HEK293 (cell line): ENCODE data around the gene RPUSD1.

ENCODE experiments used
- KLF16 ChIP-seq: fragments of 450-650 bp; formaldehyde crosslinking; IDR thresholded peaks from 2 replicates; pipeline ENCODE4 v1.5.1; 2017; ENCODE audit warnings: missing biosample characterization, missing genetic modification characterization
- PRDM2 ChIP-seq: fragments of 450-650 bp; formaldehyde crosslinking; IDR thresholded peaks from 2 replicates; pipeline ENCODE4 v1.5.1; 2016; ENCODE audit warnings: missing biosample characterization, missing genetic modification characterization, borderline replicate concordance
- ZBTB17 ChIP-seq: fragments of 450-650 bp; formaldehyde crosslinking; IDR thresholded peaks from 2 replicates; pipeline ENCODE4 v1.5.1; 2016; ENCODE audit warnings: missing biosample characterization, missing genetic modification characterization
- ZBTB8A ChIP-seq: fragments of 450-650 bp; formaldehyde crosslinking; IDR thresholded peaks from 2 replicates; pipeline ENCODE4 v1.5.1; 2016; ENCODE audit warnings: missing biosample characterization, missing genetic modification characterization
- ZNF121 ChIP-seq: fragments of 450-650 bp; formaldehyde crosslinking; IDR thresholded peaks from 2 replicates; pipeline ENCODE4 v1.5.1; 2016; ENCODE audit warnings: missing biosample characterization, missing genetic modification characterization
- ZNF132 ChIP-seq: fragments of 450-650 bp; formaldehyde crosslinking; IDR thresholded peaks from 2 replicates; pipeline ENCODE4 v1.5.1; 2017; ENCODE audit warnings: missing biosample characterization, missing genetic modification characterization, borderline replicate concordance
- ZNF146 ChIP-seq: fragments of 450-650 bp; formaldehyde crosslinking; IDR thresholded peaks from 2 replicates; pipeline ENCODE4 v1.5.1; 2016; ENCODE audit warnings: missing biosample characterization, missing genetic modification characterization
- ZNF175 ChIP-seq: fragments of 450-650 bp; formaldehyde crosslinking; IDR thresholded peaks from 2 replicates; pipeline ENCODE4 v1.5.1; 2016; ENCODE audit warnings: missing biosample characterization, missing genetic modification characterization
- ZNF24 ChIP-seq: fragments of 450-650 bp; formaldehyde crosslinking; IDR thresholded peaks from 2 replicates; pipeline ENCODE4 v1.5.1; 2016; ENCODE audit warnings: missing biosample characterization, missing genetic modification characterization
- ZNF302 ChIP-seq: fragments of 450-650 bp; formaldehyde crosslinking; IDR thresholded peaks from 2 replicates; pipeline ENCODE4 v1.5.1; 2016; ENCODE audit warnings: missing biosample characterization, missing genetic modification characterization, low read depth
- ZNF311 ChIP-seq: fragments of 450-650 bp; formaldehyde crosslinking; IDR thresholded peaks from 2 replicates; pipeline ENCODE4 v1.5.1; 2017; ENCODE audit warnings: missing biosample characterization, missing genetic modification characterization, borderline replicate concordance
- ZNF433 ChIP-seq: fragments of 450-650 bp; formaldehyde crosslinking; IDR thresholded peaks from 2 replicates; pipeline ENCODE4 v1.5.1; 2016; ENCODE audit warnings: missing biosample characterization, missing genetic modification characterization, low read depth
- ZNF513 ChIP-seq: fragments of 450-650 bp; IDR thresholded peaks from 2 replicates; pipeline ENCODE4 v1.5.1; 2018; ENCODE audit warnings: missing biosample characterization, missing genetic modification characterization
- ZNF571 ChIP-seq: fragments of 450-650 bp; formaldehyde crosslinking; IDR thresholded peaks from 2 replicates; pipeline ENCODE4 v1.5.0; 2017; ENCODE audit warnings: missing biosample characterization, missing genetic modification characterization
- ZNF596 ChIP-seq: fragments of 450-650 bp; IDR thresholded peaks from 2 replicates; pipeline ENCODE4 v1.5.0; 2018; ENCODE audit warnings: missing biosample characterization, mild to moderate bottlenecking, missing genetic modification characterization, moderate library complexity
- ZNF610 ChIP-seq: fragments of 450-650 bp; formaldehyde crosslinking; IDR thresholded peaks from 2 replicates; pipeline ENCODE4 v1.5.1; 2016; ENCODE audit warnings: missing biosample characterization, missing genetic modification characterization, borderline replicate concordance
- ZNF624 ChIP-seq: fragments of 450-650 bp; formaldehyde crosslinking; IDR thresholded peaks from 2 replicates; pipeline ENCODE4 v1.5.1; 2017; ENCODE audit warnings: missing biosample characterization, missing genetic modification characterization
- ZNF664 ChIP-seq: fragments of 450-650 bp; formaldehyde crosslinking; IDR thresholded peaks from 2 replicates; pipeline ENCODE4 v1.5.1; 2016; ENCODE audit warnings: missing biosample characterization, missing genetic modification characterization
- ZNF704 ChIP-seq: fragments of 450-650 bp; formaldehyde crosslinking; IDR thresholded peaks from 2 replicates; pipeline ENCODE4 v1.5.1; 2016; ENCODE audit warnings: missing biosample characterization, missing genetic modification characterization
- ZNF747 ChIP-seq: fragments of 450-650 bp; formaldehyde crosslinking; IDR thresholded peaks from 2 replicates; pipeline ENCODE4 v1.5.1; 2016; ENCODE audit warnings: missing biosample characterization, missing genetic modification characterization
- ZNF76 ChIP-seq: fragments of 450-650 bp; formaldehyde crosslinking; IDR thresholded peaks from 2 replicates; pipeline ENCODE4; 2016; ENCODE audit warnings: low read depth, missing biosample characterization, missing genetic modification characterization, borderline replicate concordance
- ZNF777 ChIP-seq: fragments of 450-650 bp; formaldehyde crosslinking; IDR thresholded peaks from 2 replicates; pipeline ENCODE4 v1.5.1; 2017; ENCODE audit warnings: missing biosample characterization, missing genetic modification characterization, borderline replicate concordance
- ZNF792 ChIP-seq: fragments of 450-650 bp; formaldehyde crosslinking; IDR thresholded peaks from 2 replicates; pipeline ENCODE4 v1.5.1; 2016; ENCODE audit warnings: missing biosample characterization, missing genetic modification characterization
- TF ChIP-seq, protein P1 (sequence below): fragments of 450-650 bp; formaldehyde crosslinking; IDR thresholded peaks from 2 replicates; pipeline ENCODE4 v1.5.1; 2016; ENCODE audit warnings: missing biosample characterization, missing genetic modification characterization
- TF ChIP-seq, protein P2 (sequence below): fragments of 450-650 bp; formaldehyde crosslinking; IDR thresholded peaks from 2 replicates; pipeline ENCODE4 v1.5.1; 2016; ENCODE audit warnings: missing biosample characterization, missing genetic modification characterization
- TF ChIP-seq, protein P3 (sequence below): fragments of 450-650 bp; formaldehyde crosslinking; IDR thresholded peaks from 2 replicates; pipeline ENCODE4 v1.5.1; 2016; ENCODE audit warnings: missing biosample characterization, missing genetic modification characterization

Gene RPUSD1

DNA sequence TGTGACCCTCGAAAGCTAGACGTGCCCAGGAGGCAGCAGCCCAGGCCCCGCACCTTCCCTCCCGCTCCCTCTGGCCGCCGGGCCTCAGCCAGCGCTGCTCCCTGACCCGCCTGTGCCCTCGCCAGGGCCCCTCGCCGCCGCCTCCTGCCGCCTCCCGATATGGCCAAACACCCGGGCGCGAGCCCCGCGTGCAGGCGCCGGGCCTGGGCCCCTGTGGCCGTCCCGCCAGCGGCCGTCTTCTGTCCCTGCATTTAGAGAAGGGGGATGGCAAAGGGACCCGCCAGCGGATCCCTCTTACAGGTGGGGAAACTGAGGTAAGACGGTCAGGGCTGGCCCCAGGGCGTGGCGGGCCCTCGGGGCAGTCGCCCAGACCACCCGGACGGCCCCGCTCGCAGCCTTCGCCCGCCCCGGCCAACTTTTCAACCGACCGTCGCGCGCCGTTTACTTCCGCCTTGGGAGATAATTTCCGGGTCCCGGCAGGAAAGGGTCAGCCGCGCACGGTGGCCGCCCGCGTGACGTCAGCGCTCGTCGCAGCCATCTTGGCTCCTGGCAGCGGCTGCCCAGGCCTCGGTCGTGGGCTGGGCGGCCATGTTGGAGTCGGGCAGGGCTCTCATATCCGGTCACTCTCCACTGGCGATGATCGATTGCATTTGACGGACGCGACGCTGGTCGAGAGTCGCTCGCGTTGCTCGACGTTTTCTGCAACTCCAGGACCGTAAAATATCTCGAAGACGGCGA is 19.3 kb upstream of the RPUSD1 start (continued):
- TF ChIP-seq PRDM2 (tag by site-specific recombination) (no peak), ZNF311 (tag by site-specific recombination) (no peak), ZNF121 (tag by site-specific recombination) (no peak), ZNF596 (tag by site-specific recombination) (no peak), ZNF76 (tag by site-specific recombination) (peak; percentile 80; the same call in 1 of the 2 replicates), ZBTB17 (tag by site-specific recombination) (peak; percentile 99), ZNF571 (tag by site-specific recombination) (no peak), ZNF513 (no peak), ZNF24 (tag by site-specific recombination) (no peak), ZNF624 (tag by site-specific recombination) (no peak), ZNF146 (no peak), ZNF792 (tag by site-specific recombination) (no peak), ZNF664 (tag by site-specific recombination) (no peak), ZNF777 (tag by site-specific recombination) (peak; percentile 61; the same call in 1 of the 2 replicates), ZNF433 (no peak), KLF16 (tag by site-specific recombination) (peak; percentile 61), ZNF302 (tag by site-specific recombination) (no peak), ZNF610 (peak; percentile 80; the same call in 1 of the 2 replicates), ZBTB8A (tag by site-specific recombination) (peak; percentile 96), ZNF132 (tag by site-specific recombination) (no peak), ZNF175 (tag by site-specific recombination) (no peak), ZNF747 (tag by site-specific recombination) (no peak), ZNF704 (no peak)
- TF ChIP-seq, protein P1, sequence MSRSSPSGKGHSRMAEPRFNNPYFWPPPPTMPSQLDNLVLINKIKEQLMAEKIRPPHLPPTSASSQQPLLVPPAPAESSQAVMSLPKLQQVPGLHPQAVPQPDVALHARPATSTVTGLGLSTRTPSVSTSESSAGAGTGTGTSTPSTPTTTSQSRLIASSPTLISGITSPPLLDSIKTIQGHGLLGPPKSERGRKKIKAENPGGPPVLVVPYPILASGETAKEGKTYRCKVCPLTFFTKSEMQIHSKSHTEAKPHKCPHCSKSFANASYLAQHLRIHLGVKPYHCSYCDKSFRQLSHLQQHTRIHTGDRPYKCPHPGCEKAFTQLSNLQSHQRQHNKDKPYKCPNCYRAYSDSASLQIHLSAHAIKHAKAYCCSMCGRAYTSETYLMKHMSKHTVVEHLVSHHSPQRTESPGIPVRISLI, result no peak
- TF ChIP-seq, protein P2, sequence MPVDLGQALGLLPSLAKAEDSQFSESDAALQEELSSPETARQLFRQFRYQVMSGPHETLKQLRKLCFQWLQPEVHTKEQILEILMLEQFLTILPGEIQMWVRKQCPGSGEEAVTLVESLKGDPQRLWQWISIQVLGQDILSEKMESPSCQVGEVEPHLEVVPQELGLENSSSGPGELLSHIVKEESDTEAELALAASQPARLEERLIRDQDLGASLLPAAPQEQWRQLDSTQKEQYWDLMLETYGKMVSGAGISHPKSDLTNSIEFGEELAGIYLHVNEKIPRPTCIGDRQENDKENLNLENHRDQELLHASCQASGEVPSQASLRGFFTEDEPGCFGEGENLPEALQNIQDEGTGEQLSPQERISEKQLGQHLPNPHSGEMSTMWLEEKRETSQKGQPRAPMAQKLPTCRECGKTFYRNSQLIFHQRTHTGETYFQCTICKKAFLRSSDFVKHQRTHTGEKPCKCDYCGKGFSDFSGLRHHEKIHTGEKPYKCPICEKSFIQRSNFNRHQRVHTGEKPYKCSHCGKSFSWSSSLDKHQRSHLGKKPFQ, result no peak
- TF ChIP-seq, protein P3, sequence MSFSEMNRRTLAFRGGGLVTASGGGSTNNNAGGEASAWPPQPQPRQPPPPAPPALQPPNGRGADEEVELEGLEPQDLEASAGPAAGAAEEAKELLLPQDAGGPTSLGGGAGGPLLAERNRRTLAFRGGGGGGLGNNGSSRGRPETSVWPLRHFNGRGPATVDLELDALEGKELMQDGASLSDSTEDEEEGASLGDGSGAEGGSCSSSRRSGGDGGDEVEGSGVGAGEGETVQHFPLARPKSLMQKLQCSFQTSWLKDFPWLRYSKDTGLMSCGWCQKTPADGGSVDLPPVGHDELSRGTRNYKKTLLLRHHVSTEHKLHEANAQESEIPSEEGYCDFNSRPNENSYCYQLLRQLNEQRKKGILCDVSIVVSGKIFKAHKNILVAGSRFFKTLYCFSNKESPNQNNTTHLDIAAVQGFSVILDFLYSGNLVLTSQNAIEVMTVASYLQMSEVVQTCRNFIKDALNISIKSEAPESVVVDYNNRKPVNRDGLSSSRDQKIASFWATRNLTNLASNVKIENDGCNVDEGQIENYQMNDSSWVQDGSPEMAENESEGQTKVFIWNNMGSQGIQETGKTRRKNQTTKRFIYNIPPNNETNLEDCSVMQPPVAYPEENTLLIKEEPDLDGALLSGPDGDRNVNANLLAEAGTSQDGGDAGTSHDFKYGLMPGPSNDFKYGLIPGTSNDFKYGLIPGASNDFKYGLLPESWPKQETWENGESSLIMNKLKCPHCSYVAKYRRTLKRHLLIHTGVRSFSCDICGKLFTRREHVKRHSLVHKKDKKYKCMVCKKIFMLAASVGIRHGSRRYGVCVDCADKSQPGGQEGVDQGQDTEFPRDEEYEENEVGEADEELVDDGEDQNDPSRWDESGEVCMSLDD, result no peak
